A673 (cell line): ENCODE measurements around the gene CBLC. TPM values are rescaled to one million over a fixed set of nuclear protein-coding genes. Genes with fewer than 3 reads are reported as not detected.

Experiments used
- microRNA-seq: library from miRNA; unstranded; fragments of <30 nt; microRNA quantifications from one replicate; pipeline ENCODE4 v1.2.0, GENCODE V29; 2021
- total RNA-seq: library from RNA; stranded (reverse); gene quantifications from 2 replicates; pipeline ENCODE4 v1.2.3, GENCODE V29; 2021

CBLC gene
- total RNA-seq, 1 experiment from 2014 or later: not detected

Small RNA genes within 50 kb of the gene (microRNA-seq; reads per million reads assigned to microRNA genes)
- gene MIR8085: not detected

Other genes with a start within 250 kb of the CBLC start
- 0.15 TPM in 1 of 2 replicates, not detected in the other for gene CEACAM20, start 248.2 kb upstream of the CBLC start, total RNA-seq
- gene IGSF23, start 164.3 kb upstream of the CBLC start, total RNA-seq: not detected in 2 replicates
- gene PVR, start 134.0 kb upstream of the CBLC start, total RNA-seq: 26.8 and 29.5 TPM in 2 replicates
- 2.5 and 2.9 TPM in 2 replicates for gene CEACAM19, start 106.4 kb upstream of the CBLC start, total RNA-seq
- not detected in 2 replicates for gene CEACAM16, start 78.7 kb upstream of the CBLC start, total RNA-seq
- 6.6 and 9.9 TPM in 2 replicates for gene BCL3, start 29.2 kb upstream of the CBLC start, total RNA-seq
- gene BCAM, start 31.2 kb downstream of the CBLC start, total RNA-seq: 3.4 and 6.6 TPM in 2 replicates
- gene NECTIN2, start 68.4 kb downstream of the CBLC start, total RNA-seq: 76.7 and 83.6 TPM in 2 replicates
- 205 and 234 TPM in 2 replicates for gene TOMM40, start 113.4 kb downstream of the CBLC start, total RNA-seq
- 9.4 and 10.4 TPM in 2 replicates for gene APOE, start 127.9 kb downstream of the CBLC start, total RNA-seq
- gene APOC1, start 136.7 kb downstream of the CBLC start, total RNA-seq: 2.3 and 5.5 TPM in 2 replicates
- gene APOC4, start 164.3 kb downstream of the CBLC start, total RNA-seq: not detected in 2 replicates
- gene APOC2, start 168.2 kb downstream of the CBLC start, total RNA-seq: not detected in 2 replicates
- 135 and 138 TPM in 2 replicates for gene CLPTM1, start 177.5 kb downstream of the CBLC start, total RNA-seq
- 11.9 and 13.1 TPM in 2 replicates for gene RELB, start 223.6 kb downstream of the CBLC start, total RNA-seq